H1 (cell line): ENCODE results near the gene SAMD14. TPM values are rescaled to one million over a fixed set of nuclear protein-coding genes. Genes with fewer than 3 reads are reported as not detected.

ENCODE experiments used
- CTCF ChIA-PET: fragments of 300-600 bp; sonication (Branson Sonifier 250); formaldehyde crosslinking; loops from one replicate; lab custom pipeline; 2021; ENCODE audit not compliant: partially characterized antibody; lab: Charles Lee
- POLR2A ChIA-PET: fragments of 300-600 bp; sonication (Branson Sonifier 250); formaldehyde crosslinking; loops from one replicate; lab custom pipeline; 2021; ENCODE audit warnings: inconsistent platforms; ENCODE audit not compliant: partially characterized antibody; lab: Charles Lee
- DNase-seq, 2 experiments: peaks; one replicate each; pipeline versions ENCODE4 v3.0.0 to v3.0.0-alpha.2; 2010 to 2022; ENCODE audit warnings: low spot score in 2 of 2, low read depth in 1 of 2, mixed read lengths in 1 of 2
- FAIRE-seq: peaks from 2 replicates; lab custom pipeline; 2011; peaks lifted over from hg19 to GRCh38; lab: Jason Lieb, UNC
- H2AFZ ChIP-seq: 2 replicates; pipeline ENCODE4 v1.8.1; 2012; ENCODE audit warnings: low read length, inconsistent platforms
- H2AK5ac ChIP-seq: 2 replicates; pipeline ENCODE4 v1.6.1; 2013; ENCODE audit warnings: low read depth, low read length
- H2BK120ac ChIP-seq: replicated peaks from 2 replicates; pipeline ENCODE3; 2013; ENCODE audit warnings: low read depth, low read length, inconsistent platforms
- H2BK12ac ChIP-seq: 2 replicates; pipeline ENCODE4 v1.6.1; 2013; ENCODE audit warnings: low read depth, low read length
- H2BK15ac ChIP-seq: 2 replicates; pipeline ENCODE4 v1.6.1; 2013; ENCODE audit warnings: low read length
- H2BK20ac ChIP-seq: 2 replicates; pipeline ENCODE4 v1.6.1; 2013; ENCODE audit warnings: low read length
- H2BK5ac ChIP-seq: 2 replicates; pipeline ENCODE4 v1.6.1; 2013; ENCODE audit warnings: low read depth, low read length
- H3K14ac ChIP-seq: 2 replicates; pipeline ENCODE4 v1.6.1; 2013; ENCODE audit warnings: inconsistent platforms; ENCODE audit not compliant: insufficient read length
- H3K18ac ChIP-seq: 2 replicates; pipeline ENCODE4 v1.6.1; 2013; ENCODE audit warnings: low read length; ENCODE audit errors: extremely low read depth
- H3K23ac ChIP-seq: 2 replicates; pipeline ENCODE4 v1.6.1; 2013; ENCODE audit warnings: inconsistent platforms; ENCODE audit not compliant: insufficient read length
- H3K23me2 ChIP-seq: 2 replicates; pipeline ENCODE4 v1.6.1; 2013; ENCODE audit warnings: low read depth, low read length
- H3K27ac ChIP-seq: 2 replicates; pipeline ENCODE4 v1.6.1; 2011; ENCODE audit warnings: low read depth, low read length, inconsistent platforms
- H3K27me3 ChIP-seq, 4 experiments: replicated peaks in 1 of 4; 1 replicate in 1 of 4; 2 replicates in 3 of 4; pipeline versions ENCODE4 v1.6.1 to v1.8.1; 2011 to 2013; ENCODE audit warnings: low read length in 3 of 4, mild to moderate bottlenecking in 3 of 4, inconsistent platforms in 2 of 4, mixed read lengths in 2 of 4, moderate library complexity in 1 of 4; ENCODE audit not compliant: control insufficient read depth in 3 of 4, insufficient read depth in 3 of 4; ENCODE audit errors: extremely low read depth in 1 of 4
- H3K36me3 ChIP-seq, 4 experiments: 2 replicates each; pipeline versions ENCODE4 v1.6.1 to v1.8.1; 2011 to 2013; ENCODE audit warnings: mild to moderate bottlenecking in 4 of 4, low read length in 3 of 4, moderate library complexity in 2 of 4, control low read depth in 1 of 4, inconsistent platforms in 1 of 4; ENCODE audit not compliant: insufficient read depth in 4 of 4, control insufficient read depth in 2 of 4
- H3K4ac ChIP-seq: replicated peaks from 2 replicates; pipeline ENCODE3; 2013; ENCODE audit warnings: low read length, low read depth, mixed read lengths, inconsistent platforms; ENCODE audit not compliant: insufficient read length
- H3K4me1 ChIP-seq, 4 experiments: replicated peaks in 1 of 4; 1 replicate in 1 of 4; 2 replicates in 3 of 4; pipeline versions ENCODE4 v1.6.1 to v1.8.1; 2011 to 2013; ENCODE audit warnings: low read length in 3 of 4, inconsistent platforms in 2 of 4, mixed read lengths in 1 of 4; ENCODE audit not compliant: insufficient read depth in 4 of 4, control insufficient read depth in 3 of 4
- H3K4me2 ChIP-seq, 2 experiments: 2 replicates each; pipeline versions ENCODE4 v1.6.1 to v1.8.1; 2011 to 2013; ENCODE audit warnings: low read depth in 2 of 2, low read length in 2 of 2, control low read depth in 1 of 2, inconsistent platforms in 1 of 2, mild to moderate bottlenecking in 1 of 2; ENCODE audit not compliant: insufficient read depth in 1 of 2
- H3K4me3 ChIP-seq, 4 experiments: fragments of 200-600, 300-600 bp in 1 of 4; sonication (generic), shearing (Covaris generic), sonication (Bioruptor Twin) in 1 of 4; 2 replicates each; pipeline versions ENCODE4 v1.5.1 to v1.8.1; 2011 to 2016; ENCODE audit warnings: low read length in 4 of 4, low read depth in 3 of 4, control low read depth in 2 of 4, inconsistent platforms in 2 of 4, mild to moderate bottlenecking in 2 of 4, mixed read lengths in 1 of 4, moderate library complexity in 1 of 4; ENCODE audit not compliant: insufficient read depth in 2 of 4; ENCODE audit errors: extremely low read depth in 1 of 4
- H3K56ac ChIP-seq: replicated peaks from 2 replicates; pipeline ENCODE3; 2013; ENCODE audit warnings: low read depth, mild to moderate bottlenecking, mixed read lengths, low read length, inconsistent platforms; ENCODE audit not compliant: insufficient read length
- H3K79me1 ChIP-seq: 2 replicates; pipeline ENCODE4 v1.6.1; 2013; ENCODE audit warnings: low read depth, low read length, control low read depth
- H3K79me2 ChIP-seq, 2 experiments: 2 replicates each; pipeline versions ENCODE4 v1.6.1 to v1.8.1; 2012 to 2013; ENCODE audit warnings: low read length in 2 of 2, mild to moderate bottlenecking in 2 of 2, inconsistent platforms in 1 of 2; ENCODE audit not compliant: insufficient read depth in 2 of 2, control insufficient read depth in 1 of 2
- H3K9ac ChIP-seq, 4 experiments: replicated peaks in 1 of 4; 1 replicate in 1 of 4; 2 replicates in 3 of 4; pipeline versions ENCODE4 v1.6.1 to v1.8.1; 2011 to 2013; ENCODE audit warnings: low read depth in 3 of 4, low read length in 3 of 4, control low read depth in 2 of 4, mild to moderate bottlenecking in 2 of 4, moderate library complexity in 2 of 4, inconsistent platforms in 1 of 4; ENCODE audit errors: extremely low read depth in 1 of 4
- H3K9me3 ChIP-seq, 2 experiments: 2 replicates each; pipeline versions ENCODE4 v1.6.1 to v1.8.1; 2012 to 2013; ENCODE audit warnings: mild to moderate bottlenecking in 2 of 2, moderate library complexity in 2 of 2, control low read depth in 1 of 2, inconsistent platforms in 1 of 2, low read depth in 1 of 2, low read length in 1 of 2, mixed read lengths in 1 of 2; ENCODE audit not compliant: insufficient read depth in 2 of 2
- H4K20me1 ChIP-seq, 2 experiments: replicated peaks in 1 of 2; 2 replicates each; pipeline versions ENCODE3 to v1.8.1; 2011 to 2013; ENCODE audit warnings: inconsistent platforms in 2 of 2, low read length in 2 of 2, mild to moderate bottlenecking in 1 of 2; ENCODE audit not compliant: insufficient read depth in 2 of 2, control insufficient read depth in 1 of 2
- H4K5ac ChIP-seq: 2 replicates; pipeline ENCODE4 v1.6.1; 2013; ENCODE audit warnings: low read length, low read depth, mixed read lengths, inconsistent platforms; ENCODE audit not compliant: insufficient read length
- H4K8ac ChIP-seq: 2 replicates; pipeline ENCODE4 v1.8.0; 2013; ENCODE audit warnings: mild to moderate bottlenecking, moderate library complexity, low read length, inconsistent platforms; ENCODE audit not compliant: insufficient read depth; ENCODE audit errors: extremely low read depth
- H4K91ac ChIP-seq: replicated peaks from 2 replicates; pipeline ENCODE3; 2013; ENCODE audit warnings: low read length, mixed read lengths, inconsistent platforms; ENCODE audit not compliant: insufficient read length
- BRCA1 ChIP-seq: IDR thresholded peaks from 2 replicates; pipeline ENCODE4 v1.6.1; 2012; ENCODE audit warnings: low read depth, low read length, improper control_type of control experiment
- KDM4A ChIP-seq: IDR thresholded peaks from one replicate; pipeline ENCODE4 v1.7.1; 2012; ENCODE audit warnings: low read depth, mild to moderate bottlenecking, moderate library complexity, low read length, inconsistent platforms; ENCODE audit not compliant: severe bottlenecking
- SIRT6 ChIP-seq: IDR thresholded peaks from one replicate; pipeline ENCODE4 v1.7.1; 2012; ENCODE audit warnings: low read length, inconsistent platforms
- SRF ChIP-seq: IDR thresholded peaks from 2 replicates; pipeline ENCODE4 v1.6.1; 2011; ENCODE audit warnings: mild to moderate bottlenecking, low read depth, low read length, moderate library complexity
- TAF1 ChIP-seq: IDR thresholded peaks from 2 replicates; pipeline ENCODE4 v1.6.1; 2011; ENCODE audit warnings: mild to moderate bottlenecking, low read depth, low read length
- TAF7 ChIP-seq: optimal IDR thresholded peaks from 2 replicates; pipeline ENCODE3; 2011; ENCODE audit warnings: low read depth, mild to moderate bottlenecking, inconsistent platforms, low read length, moderate library complexity, borderline replicate concordance
- ZNF274 ChIP-seq: IDR thresholded peaks from 2 replicates; pipeline ENCODE4 v1.7.0; 2012; ENCODE audit warnings: low read length, borderline replicate concordance; ENCODE audit errors: extremely low read depth
- WGBS, 2 experiments: shearing (Covaris generic) in 1 of 2; methylation state at CpG; one replicate each; pipeline versions ENCODE4 v1.1.6 to v1.1.7; 2013 to 2015; ENCODE audit warnings: low lambda C conversion rate in 2 of 2, mixed read lengths in 2 of 2, inconsistent platforms in 1 of 2, low coverage in 1 of 2, missing lambda C conversion rate in 1 of 2; ENCODE audit not compliant: insufficient replicate concordance in 2 of 2, insufficient coverage in 1 of 2, insufficient read length in 1 of 2; ENCODE audit errors: extremely low coverage in 1 of 2, missing lambda C conversion rate in 1 of 2; 5-methylcytosine and 5-hydroxymethylcytosine counted together
- polyA plus RNA-seq, 7 experiments: library from polyadenylated mRNA; depleted of rRNA in 3 of 7; stranded (reverse) in 5 of 7; unstranded in 2 of 7; fragments of >200 nt in 5 of 7; fragments of 200-250 nt in 2 of 7; gene quantifications; 1 replicate in 5 of 7; 2 replicates in 1 of 7; 4 replicates in 1 of 7; pipeline versions ENCODE4 v1.2.1 to v1.2.3, GENCODE V29; 2011 to 2013; ENCODE audit warnings: missing spikeins in 2 of 7, mixed read lengths in 2 of 7
- total RNA-seq: library from RNA; stranded (reverse); fragmentation: NEBNext Ultra II Directional; extraction: Animal tissue kit (Norgen Biotek cat#: 25700); gene quantifications from 2 replicates; pipeline ENCODE4 v1.2.1, GENCODE V29; 2021
- TF ChIP-seq, protein P1 (sequence below): IDR thresholded peaks from 2 replicates; pipeline ENCODE4 v1.6.1; 2012; ENCODE audit warnings: inconsistent platforms

The SAMD14 gene
- total and polyA plus RNA-seq, 2 of the 8 experiments (the other 6 are each of a cell fraction or from before 2014, with no cell fraction given), result 5.7 to 5.8 TPM

DNA sequence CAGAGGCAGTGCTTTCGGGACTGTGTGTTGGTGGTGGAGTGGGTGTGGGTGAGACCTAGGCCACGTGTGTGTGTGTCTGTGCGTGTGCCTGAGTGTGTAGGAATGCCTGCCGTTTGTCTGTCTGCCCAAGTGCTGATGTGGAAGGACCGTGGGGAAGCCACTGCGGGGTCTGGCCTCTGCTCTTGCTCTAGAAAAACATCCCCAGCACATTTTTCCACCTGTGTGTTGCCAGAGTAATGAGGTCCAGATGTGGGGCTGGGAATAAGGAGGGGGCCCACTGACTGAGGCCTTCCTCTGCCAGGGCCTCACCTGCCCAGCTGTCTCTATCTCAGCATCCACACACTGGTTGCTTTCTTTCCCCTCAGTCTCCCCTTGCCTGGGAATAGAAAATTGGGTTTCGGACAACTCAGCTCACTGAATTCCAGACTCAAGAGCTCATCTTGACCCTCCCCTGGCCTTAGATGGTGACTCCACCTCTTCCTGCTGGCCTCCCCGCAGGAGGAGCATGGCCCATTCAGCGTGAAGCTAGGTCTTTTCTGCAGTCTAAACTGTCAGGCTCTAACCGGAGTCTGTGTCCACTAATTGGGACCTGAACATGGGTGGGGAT, 43.5 kb upstream of the SAMD14 start:
- no peaks in the 10 kb centered on the region for H3K36me3 ChIP-seq
- H2AK5ac ChIP-seq, result no peak overlapping the region
- H3K4me2 ChIP-seq, result no peak overlapping the region
- H2BK5ac ChIP-seq, result peak overlapping the region; percentile 76; the same call in 1 of the 2 replicates
- WGBS, 2 experiments, result 83% methylated on average over 10 of the region's 10 CpGs; no CpG with 5 or more reads in 1 of the 2 experiments
- H4K8ac ChIP-seq, result no peak overlapping the region
- no peak overlapping the region for H2BK20ac ChIP-seq
- H3K4ac ChIP-seq, result no peak overlapping the region
- peak overlapping the region; percentile 87 for H4K91ac ChIP-seq
- no peak overlapping the region for H3K9ac ChIP-seq
- ChIA-PET CTCF (interaction anchor here (0.8 to 17.0 kb wide), 18 partner anchors 8 to 160 kb away, joined by 3 to 299 read pairs (median 6); partner anchors contain the start of genes COL1A1, SGCA and TMEM92), POLR2A (interaction anchor here (1.2 kb wide), 1 partner anchor 9 kb away, joined by 3 read pairs; no protein-coding TSS in a partner anchor)
- no peak overlapping the region for H3K4me3 ChIP-seq
- peak overlapping the region; percentile 36 for H2AFZ ChIP-seq
- H3K14ac ChIP-seq, result no peak overlapping the region
- FAIRE-seq (no peak), DNase-seq (no peak)
- no peak overlapping the region for H2BK120ac ChIP-seq
- H3K9me3 ChIP-seq, result no peaks in the 10 kb centered on the region
- H3K4me1 ChIP-seq, result peaks cover under 1 to 17% (median 11%) of the 10 kb centered on the region in 4 experiments
- no peak overlapping the region for H3K56ac ChIP-seq
- H4K20me1 ChIP-seq, result no peaks in the 10 kb centered on the region
- no peaks in the 10 kb centered on the region for H3K23me2 ChIP-seq
- H3K27me3 ChIP-seq, result no peaks in the 10 kb centered on the region
- 0 out of 2 replicates have a peak overlapping the region, but pooled peaks have one; percentile 3 for H3K27ac ChIP-seq
- H2BK15ac ChIP-seq, result 0 out of 2 replicates have a peak overlapping the region, but pooled peaks have one; percentile 65
- no peaks in the 10 kb centered on the region for H3K79me1 ChIP-seq
- H4K5ac ChIP-seq, result no peak overlapping the region
- TF ChIP-seq TAF7, result no peak
- no peak for TF ChIP-seq SRF
- TF ChIP-seq SIRT6, result no peak
- TF ChIP-seq KDM4A, result no peak
- TF ChIP-seq BRCA1, result no peak
- TF ChIP-seq ZNF274, result no peak
- TF ChIP-seq, protein P1, sequence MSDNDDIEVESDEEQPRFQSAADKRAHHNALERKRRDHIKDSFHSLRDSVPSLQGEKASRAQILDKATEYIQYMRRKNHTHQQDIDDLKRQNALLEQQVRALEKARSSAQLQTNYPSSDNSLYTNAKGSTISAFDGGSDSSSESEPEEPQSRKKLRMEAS, result peak; percentile 38; the same call in 1 of the 2 replicates
- no peak for TF ChIP-seq TAF1
- H3K79me2 ChIP-seq, result no peaks in the 10 kb centered on the region
- H3K23ac ChIP-seq, result no peak overlapping the region
- H2BK12ac ChIP-seq, result peak overlapping the region; percentile 94; the same call in 1 of the 2 replicates
- H3K18ac ChIP-seq, result no peak overlapping the region; the same call in 1 of the 2 replicates
